Lung (tissue), 13 donors: Measurements from ENCODE around the gene FIGNL1. TPM values are rescaled to one million over a fixed set of nuclear protein-coding genes. Genes with fewer than 3 reads are reported as not detected.

Source experiments
- ATAC-seq: fragments of 200-7000 bp; cut with Tn5 transposase; one replicate; pipeline ENCODE4 v1.9.1; 2020; ENCODE audit warnings: moderate number of reproducible peaks; ENCODE audit not compliant: insufficient read depth, low FRiP score
- DNase-seq, 3 donors: peaks; one replicate each; pipeline ENCODE4 v3.0.0-alpha.2; 2013 to 2017
- H3K27ac ChIP-seq, 2 donors: one replicate each; pipeline ENCODE4 v1.5.1; 2013; ENCODE audit warnings: mild to moderate bottlenecking in 2 of 2, moderate library complexity in 2 of 2, control low read depth in 1 of 2, inconsistent platforms in 1 of 2, low read depth in 1 of 2, low read length in 1 of 2
- H3K27me3 ChIP-seq, 3 donors: one replicate each; pipeline ENCODE4 v1.5.1; 2013; ENCODE audit warnings: low read length in 2 of 3; ENCODE audit not compliant: control insufficient read depth in 3 of 3, insufficient read depth in 3 of 3
- H3K36me3 ChIP-seq, 4 donors: one replicate each; pipeline ENCODE4 v1.5.1; 2013; ENCODE audit warnings: low read length in 4 of 4, mild to moderate bottlenecking in 1 of 4, moderate library complexity in 1 of 4; ENCODE audit not compliant: control insufficient read depth in 4 of 4, insufficient read depth in 4 of 4
- H3K4me1 ChIP-seq, 5 donors: one replicate each; pipeline ENCODE4 v1.5.1; 2013; ENCODE audit warnings: low read length in 5 of 5, mild to moderate bottlenecking in 2 of 5, moderate library complexity in 1 of 5; ENCODE audit not compliant: control insufficient read depth in 5 of 5, insufficient read depth in 5 of 5
- H3K4me3 ChIP-seq: one replicate; pipeline ENCODE4 v1.5.1; 2013; ENCODE audit warnings: mild to moderate bottlenecking, control low read depth, moderate library complexity
- H3K9ac ChIP-seq, 2 donors: one replicate each; pipeline ENCODE4 v1.5.1; 2013; ENCODE audit warnings: low read length in 2 of 2, control low read depth in 1 of 2; ENCODE audit not compliant: insufficient read depth in 1 of 2
- H3K9me3 ChIP-seq, 4 donors: one replicate each; pipeline ENCODE4 v1.5.1; 2013; ENCODE audit warnings: low read length in 3 of 4, mild to moderate bottlenecking in 1 of 4, moderate library complexity in 1 of 4; ENCODE audit not compliant: control insufficient read depth in 4 of 4, insufficient read depth in 3 of 4
- CTCF ChIP-seq: IDR thresholded peaks from 2 replicates; pipeline ENCODE4 v1.5.1; 2012; ENCODE audit warnings: mild to moderate bottlenecking; ENCODE audit errors: control extremely low read depth, extremely low read depth
- WGBS, 2 donors: extraction: QIAGEN DNeasy Blood & Tissue Kit; methylation state at CpG; one replicate each; pipeline ENCODE4 v1.1.7; 2013; 5-methylcytosine and 5-hydroxymethylcytosine counted together
- polyA plus RNA-seq, 2 donors: library from polyadenylated mRNA; stranded (reverse); fragments of 200-250 nt; gene quantifications; one replicate each; pipeline ENCODE4 v1.2.1, GENCODE V29; 2013
- small RNA-seq: library from RNA; depleted of rRNA; stranded (forward); fragments of <200 nt; gene quantifications from one replicate; pipeline ENCODE3, GENCODE V24; 2014; ENCODE audit warnings: low replicate concordance
- total RNA-seq, 2 donors: library from RNA; depleted of rRNA in 1 of 2; stranded (reverse); fragments of >200 nt in 1 of 2; gene quantifications; one replicate each; pipeline ENCODE4 v1.2.1, GENCODE V29; 2014 to 2021
- donor health status: control.
- donor health status: control.
- donor health status: Bipolar disorder and iron deficiency.
- donor health status: healthy.
- donor health status: DM: yes; HTN: yes; CAD: no.

Gene FIGNL1
- total and polyA plus RNA-seq, 4 donors: 3.0 to 17.0 (median 6.2) TPM

GRCh38 chr7:50394315-50394714 is 55.8 kb downstream of the FIGNL1 start:
- Histone ChIP-seq H3K4me3 (no peak overlapping the region), H3K9me3 (peaks cover 0 to 2% (median 0%) of the 10 kb centered on the region in 4 donors), H3K27me3 (peaks cover 0 to 15% (median 10%) of the 10 kb centered on the region in 3 donors), H3K9ac (no peak overlapping the region), H3K27ac (no peak overlapping the region), H3K4me1 (no peaks in the 10 kb centered on the region), H3K36me3 (no peaks in the 10 kb centered on the region)
- ATAC-seq (no peak), DNase-seq (no peak)
- 85 to 93% methylated on average over 1 of the region's 1 CpG for WGBS, 2 donors
- no peak for TF ChIP-seq CTCF

Small RNA genes within 50 kb of the gene (small RNA-seq; reads per million reads assigned to genes)
- gene RNU6-1091P: not detected

Other genes with a start within 250 kb of the FIGNL1 start
- gene IKZF1, start 145.6 kb downstream of the FIGNL1 start, total RNA-seq: 10 to 100 TPM; 20.7 to 37.8 TPM
- 10 to 100 TPM in 1 of 2 donors, 1 to 10 TPM in 1; 4.0 to 16.3 TPM for gene IKZF1, start 145.6 kb downstream of the FIGNL1 start, polyA plus RNA-seq
- 1 to 10 TPM; 2.1 to 3.1 TPM for gene DDC, start 115.1 kb upstream of the FIGNL1 start, total RNA-seq
- 1 to 10 TPM in 1 of 2 donors, under 1 TPM in 1; 0.23 to 1.2 TPM for gene DDC, start 115.1 kb upstream of the FIGNL1 start, polyA plus RNA-seq